H1 (cell line): ENCODE results near the gene NMRK1. TPM values are rescaled to one million over a fixed set of nuclear protein-coding genes. Genes with fewer than 3 reads are reported as not detected.

ENCODE experiments used
- CTCF ChIA-PET: fragments of 300-600 bp; sonication (Branson Sonifier 250); formaldehyde crosslinking; loops from one replicate; lab custom pipeline; 2021; ENCODE audit not compliant: partially characterized antibody; lab: Charles Lee
- POLR2A ChIA-PET: fragments of 300-600 bp; sonication (Branson Sonifier 250); formaldehyde crosslinking; loops from one replicate; lab custom pipeline; 2021; ENCODE audit warnings: inconsistent platforms; ENCODE audit not compliant: partially characterized antibody; lab: Charles Lee
- DNase-seq, 2 experiments: peaks; one replicate each; pipeline versions ENCODE4 v3.0.0 to v3.0.0-alpha.2; 2010 to 2022; ENCODE audit warnings: low spot score in 2 of 2, low read depth in 1 of 2, mixed read lengths in 1 of 2
- FAIRE-seq: peaks from 2 replicates; lab custom pipeline; 2011; peaks lifted over from hg19 to GRCh38; lab: Jason Lieb, UNC
- H2AFZ ChIP-seq: 2 replicates; pipeline ENCODE4 v1.8.1; 2012; ENCODE audit warnings: low read length, inconsistent platforms
- H2AK5ac ChIP-seq: 2 replicates; pipeline ENCODE4 v1.6.1; 2013; ENCODE audit warnings: low read depth, low read length
- H2BK120ac ChIP-seq: replicated peaks from 2 replicates; pipeline ENCODE3; 2013; ENCODE audit warnings: low read depth, low read length, inconsistent platforms
- H2BK12ac ChIP-seq: 2 replicates; pipeline ENCODE4 v1.6.1; 2013; ENCODE audit warnings: low read depth, low read length
- H2BK15ac ChIP-seq: 2 replicates; pipeline ENCODE4 v1.6.1; 2013; ENCODE audit warnings: low read length
- H2BK20ac ChIP-seq: 2 replicates; pipeline ENCODE4 v1.6.1; 2013; ENCODE audit warnings: low read length
- H2BK5ac ChIP-seq: 2 replicates; pipeline ENCODE4 v1.6.1; 2013; ENCODE audit warnings: low read depth, low read length
- H3K14ac ChIP-seq: 2 replicates; pipeline ENCODE4 v1.6.1; 2013; ENCODE audit warnings: inconsistent platforms; ENCODE audit not compliant: insufficient read length
- H3K18ac ChIP-seq: 2 replicates; pipeline ENCODE4 v1.6.1; 2013; ENCODE audit warnings: low read length; ENCODE audit errors: extremely low read depth
- H3K23ac ChIP-seq: 2 replicates; pipeline ENCODE4 v1.6.1; 2013; ENCODE audit warnings: inconsistent platforms; ENCODE audit not compliant: insufficient read length
- H3K23me2 ChIP-seq: 2 replicates; pipeline ENCODE4 v1.6.1; 2013; ENCODE audit warnings: low read depth, low read length
- H3K27ac ChIP-seq: 2 replicates; pipeline ENCODE4 v1.6.1; 2011; ENCODE audit warnings: low read depth, low read length, inconsistent platforms
- H3K27me3 ChIP-seq, 4 experiments: replicated peaks in 1 of 4; 1 replicate in 1 of 4; 2 replicates in 3 of 4; pipeline versions ENCODE4 v1.6.1 to v1.8.1; 2011 to 2013; ENCODE audit warnings: low read length in 3 of 4, mild to moderate bottlenecking in 3 of 4, inconsistent platforms in 2 of 4, mixed read lengths in 2 of 4, moderate library complexity in 1 of 4; ENCODE audit not compliant: control insufficient read depth in 3 of 4, insufficient read depth in 3 of 4; ENCODE audit errors: extremely low read depth in 1 of 4
- H3K36me3 ChIP-seq, 4 experiments: 2 replicates each; pipeline versions ENCODE4 v1.6.1 to v1.8.1; 2011 to 2013; ENCODE audit warnings: mild to moderate bottlenecking in 4 of 4, low read length in 3 of 4, moderate library complexity in 2 of 4, control low read depth in 1 of 4, inconsistent platforms in 1 of 4; ENCODE audit not compliant: insufficient read depth in 4 of 4, control insufficient read depth in 2 of 4
- H3K4ac ChIP-seq: replicated peaks from 2 replicates; pipeline ENCODE3; 2013; ENCODE audit warnings: low read length, low read depth, mixed read lengths, inconsistent platforms; ENCODE audit not compliant: insufficient read length
- H3K4me1 ChIP-seq, 4 experiments: replicated peaks in 1 of 4; 1 replicate in 1 of 4; 2 replicates in 3 of 4; pipeline versions ENCODE4 v1.6.1 to v1.8.1; 2011 to 2013; ENCODE audit warnings: low read length in 3 of 4, inconsistent platforms in 2 of 4, mixed read lengths in 1 of 4; ENCODE audit not compliant: insufficient read depth in 4 of 4, control insufficient read depth in 3 of 4
- H3K4me2 ChIP-seq, 2 experiments: 2 replicates each; pipeline versions ENCODE4 v1.6.1 to v1.8.1; 2011 to 2013; ENCODE audit warnings: low read depth in 2 of 2, low read length in 2 of 2, control low read depth in 1 of 2, inconsistent platforms in 1 of 2, mild to moderate bottlenecking in 1 of 2; ENCODE audit not compliant: insufficient read depth in 1 of 2
- H3K4me3 ChIP-seq, 4 experiments: fragments of 200-600, 300-600 bp in 1 of 4; sonication (generic), shearing (Covaris generic), sonication (Bioruptor Twin) in 1 of 4; 2 replicates each; pipeline versions ENCODE4 v1.5.1 to v1.8.1; 2011 to 2016; ENCODE audit warnings: low read length in 4 of 4, low read depth in 3 of 4, control low read depth in 2 of 4, inconsistent platforms in 2 of 4, mild to moderate bottlenecking in 2 of 4, mixed read lengths in 1 of 4, moderate library complexity in 1 of 4; ENCODE audit not compliant: insufficient read depth in 2 of 4; ENCODE audit errors: extremely low read depth in 1 of 4
- H3K56ac ChIP-seq: replicated peaks from 2 replicates; pipeline ENCODE3; 2013; ENCODE audit warnings: low read depth, mild to moderate bottlenecking, mixed read lengths, low read length, inconsistent platforms; ENCODE audit not compliant: insufficient read length
- H3K79me1 ChIP-seq: 2 replicates; pipeline ENCODE4 v1.6.1; 2013; ENCODE audit warnings: low read depth, low read length, control low read depth
- H3K79me2 ChIP-seq, 2 experiments: 2 replicates each; pipeline versions ENCODE4 v1.6.1 to v1.8.1; 2012 to 2013; ENCODE audit warnings: low read length in 2 of 2, mild to moderate bottlenecking in 2 of 2, inconsistent platforms in 1 of 2; ENCODE audit not compliant: insufficient read depth in 2 of 2, control insufficient read depth in 1 of 2
- H3K9ac ChIP-seq, 4 experiments: replicated peaks in 1 of 4; 1 replicate in 1 of 4; 2 replicates in 3 of 4; pipeline versions ENCODE4 v1.6.1 to v1.8.1; 2011 to 2013; ENCODE audit warnings: low read depth in 3 of 4, low read length in 3 of 4, control low read depth in 2 of 4, mild to moderate bottlenecking in 2 of 4, moderate library complexity in 2 of 4, inconsistent platforms in 1 of 4; ENCODE audit errors: extremely low read depth in 1 of 4
- H3K9me3 ChIP-seq, 2 experiments: 2 replicates each; pipeline versions ENCODE4 v1.6.1 to v1.8.1; 2012 to 2013; ENCODE audit warnings: mild to moderate bottlenecking in 2 of 2, moderate library complexity in 2 of 2, control low read depth in 1 of 2, inconsistent platforms in 1 of 2, low read depth in 1 of 2, low read length in 1 of 2, mixed read lengths in 1 of 2; ENCODE audit not compliant: insufficient read depth in 2 of 2
- H4K20me1 ChIP-seq, 2 experiments: replicated peaks in 1 of 2; 2 replicates each; pipeline versions ENCODE3 to v1.8.1; 2011 to 2013; ENCODE audit warnings: inconsistent platforms in 2 of 2, low read length in 2 of 2, mild to moderate bottlenecking in 1 of 2; ENCODE audit not compliant: insufficient read depth in 2 of 2, control insufficient read depth in 1 of 2
- H4K5ac ChIP-seq: 2 replicates; pipeline ENCODE4 v1.6.1; 2013; ENCODE audit warnings: low read length, low read depth, mixed read lengths, inconsistent platforms; ENCODE audit not compliant: insufficient read length
- H4K8ac ChIP-seq: 2 replicates; pipeline ENCODE4 v1.8.0; 2013; ENCODE audit warnings: mild to moderate bottlenecking, moderate library complexity, low read length, inconsistent platforms; ENCODE audit not compliant: insufficient read depth; ENCODE audit errors: extremely low read depth
- H4K91ac ChIP-seq: replicated peaks from 2 replicates; pipeline ENCODE3; 2013; ENCODE audit warnings: low read length, mixed read lengths, inconsistent platforms; ENCODE audit not compliant: insufficient read length
- CHD1 ChIP-seq: IDR thresholded peaks from 2 replicates; pipeline ENCODE4 v1.6.1; 2012; ENCODE audit warnings: low read depth, low read length, improper control_type of control experiment
- HDAC6 ChIP-seq: IDR thresholded peaks from one replicate; pipeline ENCODE4 v1.7.1; 2012; ENCODE audit warnings: low read depth, mild to moderate bottlenecking, inconsistent platforms, low read length, moderate library complexity
- SP1 ChIP-seq: IDR thresholded peaks from 2 replicates; pipeline ENCODE4 v1.6.1; 2011; ENCODE audit warnings: low read depth, low read length
- WGBS, 2 experiments: shearing (Covaris generic) in 1 of 2; methylation state at CpG; one replicate each; pipeline versions ENCODE4 v1.1.6 to v1.1.7; 2013 to 2015; ENCODE audit warnings: low lambda C conversion rate in 2 of 2, mixed read lengths in 2 of 2, inconsistent platforms in 1 of 2, low coverage in 1 of 2, missing lambda C conversion rate in 1 of 2; ENCODE audit not compliant: insufficient replicate concordance in 2 of 2, insufficient coverage in 1 of 2, insufficient read length in 1 of 2; ENCODE audit errors: extremely low coverage in 1 of 2, missing lambda C conversion rate in 1 of 2; 5-methylcytosine and 5-hydroxymethylcytosine counted together
- polyA plus RNA-seq, 7 experiments: library from polyadenylated mRNA; depleted of rRNA in 3 of 7; stranded (reverse) in 5 of 7; unstranded in 2 of 7; fragments of >200 nt in 5 of 7; fragments of 200-250 nt in 2 of 7; gene quantifications; 1 replicate in 5 of 7; 2 replicates in 1 of 7; 4 replicates in 1 of 7; pipeline versions ENCODE4 v1.2.1 to v1.2.3, GENCODE V29; 2011 to 2013; ENCODE audit warnings: missing spikeins in 2 of 7, mixed read lengths in 2 of 7
- total RNA-seq: library from RNA; stranded (reverse); fragmentation: NEBNext Ultra II Directional; extraction: Animal tissue kit (Norgen Biotek cat#: 25700); gene quantifications from 2 replicates; pipeline ENCODE4 v1.2.1, GENCODE V29; 2021

The NMRK1 gene
- total and polyA plus RNA-seq, 2 of the 8 experiments (the other 6 are each of a cell fraction or from before 2014, with no cell fraction given): 5.8 to 8.1 TPM

DNA sequence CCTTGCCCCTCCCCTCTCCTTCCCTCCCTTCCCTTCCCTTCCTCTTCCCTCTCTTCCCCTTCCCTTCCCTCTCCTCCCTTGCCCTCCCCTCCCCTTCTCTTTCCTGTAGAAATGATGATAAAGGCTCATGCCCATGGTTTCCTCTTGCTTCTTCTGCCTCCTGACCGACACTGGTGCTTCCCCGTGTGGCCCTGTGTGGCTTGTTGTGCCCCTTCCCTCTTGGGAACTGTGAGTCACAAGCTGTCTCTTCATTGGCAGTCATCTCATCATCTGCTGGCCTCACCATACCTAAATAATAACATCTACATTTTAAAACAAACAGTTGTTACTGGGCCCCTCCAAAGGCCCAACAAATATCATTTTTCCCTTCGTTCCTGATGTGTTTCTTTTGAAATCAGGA is 48.2 kb downstream of the NMRK1 start:
- no peak overlapping the region for H2BK5ac ChIP-seq
- H3K9me3 ChIP-seq: no peaks in the 10 kb centered on the region
- H4K91ac ChIP-seq: no peak overlapping the region
- H3K23ac ChIP-seq: no peak overlapping the region
- no peak overlapping the region for H3K18ac ChIP-seq
- H2BK12ac ChIP-seq: no peak overlapping the region
- H2AFZ ChIP-seq: no peak overlapping the region
- H3K27me3 ChIP-seq: no peaks in the 10 kb centered on the region
- H3K9ac ChIP-seq: no peak overlapping the region
- no peak overlapping the region; the same call in 1 of the 2 replicates for H2AK5ac ChIP-seq
- CTCF ChIA-PET: interaction anchor here (0.8 kb wide), 1 partner anchor 165 kb away, joined by 5 read pairs; no protein-coding TSS in a partner anchor
- H3K4ac ChIP-seq: no peak overlapping the region
- no peak overlapping the region for H2BK20ac ChIP-seq
- FAIRE-seq (no peak), DNase-seq (no peak)
- no peak overlapping the region for H3K56ac ChIP-seq
- no peak overlapping the region for H4K5ac ChIP-seq
- POLR2A ChIA-PET: no interaction called here
- TF ChIP-seq HDAC6 (no peak), SP1 (no peak), CHD1 (no peak)
- no peak overlapping the region for H4K8ac ChIP-seq
- no peaks in the 10 kb centered on the region for H3K79me2 ChIP-seq
- H3K14ac ChIP-seq: no peak overlapping the region
- no peaks in the 10 kb centered on the region for H3K79me1 ChIP-seq
- H2BK120ac ChIP-seq: no peak overlapping the region
- peaks cover 2% of the 10 kb centered on the region; the same call in 1 of the 2 replicates for H3K23me2 ChIP-seq
- no peak overlapping the region for H3K4me3 ChIP-seq
- H2BK15ac ChIP-seq: no peak overlapping the region
- no peaks in the 10 kb centered on the region for H3K36me3 ChIP-seq
- no peaks in the 10 kb centered on the region for H4K20me1 ChIP-seq
- no peak overlapping the region for H3K4me2 ChIP-seq
- WGBS, 2 experiments: 91% methylated on average over 3 of the region's 3 CpGs; no CpG with 5 or more reads in 1 of the 2 experiments
- H3K27ac ChIP-seq: no peak overlapping the region
- no peaks in the 10 kb centered on the region for H3K4me1 ChIP-seq
